ENCODE results near the gene DIAPH2. TPM values are rescaled to one million over a fixed set of nuclear protein-coding genes. Genes with fewer than 3 reads are reported as not detected.

DIAPH2 gene
- total and polyA plus RNA-seq, 9 of the 15 experiments (the other 6 are each of a cell fraction or from before 2014, with no cell fraction given) = 0.01 to 0.18 (median 0.07) TPM; not detected in 1

DNA sequence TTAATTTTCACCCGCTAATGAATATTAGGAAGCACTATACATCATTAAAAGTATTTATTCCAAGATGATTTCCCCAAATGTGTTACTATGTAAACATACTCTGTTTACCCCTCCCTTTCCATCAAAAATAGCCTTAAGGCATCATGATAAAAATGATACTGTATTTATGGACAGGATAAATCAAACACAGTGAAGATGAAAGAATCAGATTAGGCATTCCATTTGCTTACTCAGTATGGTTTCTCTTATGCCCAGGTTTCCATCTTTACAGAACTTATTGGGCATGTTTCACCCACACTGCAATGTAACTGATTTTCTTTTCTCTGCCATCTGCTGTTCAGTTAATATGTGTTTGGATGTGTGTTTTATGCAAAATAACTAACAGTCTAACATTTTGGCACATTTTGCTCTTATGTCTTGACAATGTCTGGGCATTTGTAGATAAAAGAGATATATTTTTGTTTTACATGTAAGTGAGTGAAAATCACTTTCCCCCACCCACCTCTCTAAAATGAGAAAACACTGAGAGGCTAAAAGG lies 644.3 kb downstream of the DIAPH2 start (continued):
- TF ChIP-seq, protein P1, sequence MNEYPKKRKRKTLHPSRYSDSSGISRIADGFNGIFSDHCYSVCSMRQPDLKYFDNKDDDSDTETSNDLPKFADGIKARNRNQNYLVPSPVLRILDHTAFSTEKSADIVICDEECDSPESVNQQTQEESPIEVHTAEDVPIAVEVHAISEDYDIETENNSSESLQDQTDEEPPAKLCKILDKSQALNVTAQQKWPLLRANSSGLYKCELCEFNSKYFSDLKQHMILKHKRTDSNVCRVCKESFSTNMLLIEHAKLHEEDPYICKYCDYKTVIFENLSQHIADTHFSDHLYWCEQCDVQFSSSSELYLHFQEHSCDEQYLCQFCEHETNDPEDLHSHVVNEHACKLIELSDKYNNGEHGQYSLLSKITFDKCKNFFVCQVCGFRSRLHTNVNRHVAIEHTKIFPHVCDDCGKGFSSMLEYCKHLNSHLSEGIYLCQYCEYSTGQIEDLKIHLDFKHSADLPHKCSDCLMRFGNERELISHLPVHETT (CRISPR knock-in tag; conservative IDR thresholded peaks at IDR 0.05 in 1 of 2, IDR thresholded peaks at IDR 0.05 in 1 of 2) = no peak
- TF ChIP-seq C11orf30 (IDR thresholded peaks at IDR 0.05; ENCODE audit: low read depth) (no peak), WHSC1 (IDR thresholded peaks at IDR 0.05; ENCODE audit: low read length) (no peak), POLR2B (IDR thresholded peaks at IDR 0.05; ENCODE audit: low read depth, partially characterized antibody) (no peak), PRMT5 (CRISPR knock-in tag; IDR thresholded peaks at IDR 0.05) (no peak)

DNA sequence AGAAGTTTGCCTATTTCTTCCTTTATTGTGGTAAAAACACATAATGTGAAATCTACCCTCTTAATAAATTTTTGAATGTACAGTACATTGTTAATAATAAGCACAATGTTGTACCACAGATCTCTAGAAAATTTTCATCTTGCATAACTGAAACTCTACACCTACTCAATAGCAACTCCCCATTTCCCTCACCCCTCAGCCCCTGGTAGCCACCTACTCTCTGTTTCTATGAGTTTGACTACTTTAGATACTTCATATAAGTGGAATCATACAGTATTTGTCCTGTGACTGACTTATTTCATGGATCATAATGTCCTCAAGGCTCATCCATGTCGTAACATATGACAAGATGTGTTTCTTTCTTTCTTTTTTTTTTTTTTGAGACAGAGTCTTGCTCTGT lies 645.5 kb downstream of the DIAPH2 start:
- H2AFZ ChIP-seq (ENCODE audit: low read depth, low read length) = no peak overlapping the region
- in situ Hi-C loops (cut with MboI) = no loop called here
- H3K4me2 ChIP-seq (ENCODE audit: insufficient read depth, low read length) = no peak overlapping the region
- H3K9me1 ChIP-seq (ENCODE audit: control insufficient read depth, insufficient read depth, low read length) = no peaks in the 10 kb centered on the region
- no peak overlapping the region for H3K27ac ChIP-seq (ENCODE audit: extremely low read depth, low read depth, low read length)
- H3K27me3 ChIP-seq (ENCODE audit: control insufficient read depth in 2 of 2, insufficient read depth in 2 of 2, low read length in 2 of 2) = no peaks in the 10 kb centered on the region
- H3K9ac ChIP-seq (ENCODE audit: insufficient read depth in 1 of 2, low read depth in 2 of 2, low read length in 2 of 2) = no peak overlapping the region
- H4K20me1 ChIP-seq (replicated peaks; ENCODE audit: control insufficient read depth, insufficient read depth, low read length) = no peaks in the 10 kb centered on the region
- DNase-seq (ENCODE audit: extremely low read depth in 1 of 4, low spot score in 3 of 4) = no peak
- H3K36me3 ChIP-seq (ENCODE audit: control insufficient read depth, insufficient read depth, low read length) = no peaks in the 10 kb centered on the region
- BruUV-seq (replicated peaks) = no TSS peak
- TF ChIP-seq KAT8 (IDR thresholded peaks at IDR 0.05; ENCODE audit: low read depth) (no peak), EP400 (IDR thresholded peaks at IDR 0.05) (no peak)
- WGBS (ENCODE audit: insufficient coverage, low coverage, missing lambda C conversion rate) = no CpG with 5 or more reads among the region's 1 CpG
- no peaks in the 10 kb centered on the region for H3K9me3 ChIP-seq (replicated peaks; ENCODE audit: control insufficient read depth, insufficient read depth, low read depth, low read length)
- H3K4me1 ChIP-seq (replicated peaks in 1 of 2; ENCODE audit: control insufficient read depth in 2 of 2, insufficient read depth in 2 of 2, low read length in 2 of 2) = no peaks in the 10 kb centered on the region
- ATAC-seq = no peak
- H3K4me3 ChIP-seq = no peak overlapping the region
- no peaks in the 10 kb centered on the region for H3K79me2 ChIP-seq (ENCODE audit: control insufficient read depth, insufficient read depth, low read length)
- no peak for FAIRE-seq
- intact Hi-C loops (cut with micrococcal nuclease) = no loop called here
- ChIA-PET CTCF (ENCODE audit: low intra/inter-chr PET ratio) (no interaction called here), POLR2A (no interaction called here)
